ENCODE data around the gene FANCC.

FANCC gene

GRCh38 chr9:95325221-95325620 lies 7.7 kb upstream of the FANCC start:
- H3K4me3 Mint-ChIP-seq = no peak overlapping the region
- H3K36me3 Mint-ChIP-seq (ENCODE audit: low read depth) = peaks cover 11% of the 10 kb centered on the region
- H3K27me3 Mint-ChIP-seq (ENCODE audit: low read depth) = no peaks in the 10 kb centered on the region
- H3K9me3 Mint-ChIP-seq = peaks cover 20% of the 10 kb centered on the region
- TF ChIP-seq CTCF (IDR thresholded peaks at IDR 0.05; ENCODE audit: unreplicated experiment in 3 of 3) = no peak
- H3K4me1 Mint-ChIP-seq = no peaks in the 10 kb centered on the region
- no peak overlapping the region for H3K27ac Mint-ChIP-seq

DNA sequence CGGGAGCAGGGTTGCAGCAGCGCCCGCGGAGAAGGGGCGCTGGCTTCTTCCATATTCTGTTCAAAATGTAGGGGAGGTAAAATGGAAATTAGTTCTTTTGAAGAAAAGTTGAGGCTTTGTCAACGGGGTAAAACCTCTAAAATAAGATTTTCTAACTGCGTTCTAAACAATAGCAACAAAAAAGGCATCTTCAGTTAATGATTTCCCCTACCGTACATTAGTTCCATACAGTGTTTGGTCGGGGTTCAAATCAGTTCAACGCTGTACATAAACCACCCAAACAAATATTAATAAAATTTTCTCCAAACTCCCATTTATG lies 343 bp upstream of the FANCC start:
- no peaks in the 10 kb centered on the region for H3K27me3 Mint-ChIP-seq (ENCODE audit: low read depth)
- H3K4me1 Mint-ChIP-seq = peaks cover 27% of the 10 kb centered on the region
- peak overlapping the region; percentile 90 to 96 (median 93) for H3K4me3 Mint-ChIP-seq
- H3K9me3 Mint-ChIP-seq = peaks cover 3% of the 10 kb centered on the region
- H3K36me3 Mint-ChIP-seq (ENCODE audit: low read depth) = no peaks in the 10 kb centered on the region
- no peak for TF ChIP-seq CTCF (IDR thresholded peaks at IDR 0.05; ENCODE audit: unreplicated experiment in 3 of 3)
- peak overlapping the region; percentile 86 to 99 (median 97) for H3K27ac Mint-ChIP-seq

DNA sequence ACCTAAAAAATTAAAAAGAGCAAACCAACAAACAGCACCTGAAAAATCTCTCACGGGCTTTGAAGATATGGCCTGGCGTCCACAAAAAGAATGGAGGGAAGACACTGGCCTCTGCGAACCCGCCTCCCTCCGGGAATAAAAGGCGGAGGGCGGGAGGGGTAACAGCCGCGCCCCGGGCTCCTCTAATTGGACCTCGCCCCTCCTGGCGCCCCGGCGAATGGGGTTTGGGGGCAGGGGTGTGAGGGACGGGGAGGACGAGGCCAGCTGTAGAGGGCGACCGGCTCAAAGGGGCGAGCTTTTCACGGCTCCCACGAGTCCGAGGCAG lies 753 bp downstream of the FANCC start:
- Mint-ChIP-seq H3K9me3 (no peaks in the 10 kb centered on the region), H3K4me1 (peaks cover 33% of the 10 kb centered on the region), H3K4me3 (peak overlapping the region; percentile 90 to 96 (median 93)), H3K27ac (peak overlapping the region; percentile 86 to 99 (median 97)), H3K36me3 (ENCODE audit: low read depth) (no peaks in the 10 kb centered on the region), H3K27me3 (ENCODE audit: low read depth) (no peaks in the 10 kb centered on the region)
- peak in 1 of 3 experiments; percentile 2 for TF ChIP-seq CTCF (IDR thresholded peaks at IDR 0.05; ENCODE audit: unreplicated experiment in 3 of 3)

- TF ChIP-seq CTCF (IDR thresholded peaks at IDR 0.05; ENCODE audit: unreplicated experiment in 3 of 3) = no peak
- no peaks in the 10 kb centered on the region for H3K9me3 Mint-ChIP-seq
- H3K27me3 Mint-ChIP-seq (ENCODE audit: low read depth) = no peaks in the 10 kb centered on the region
- H3K27ac Mint-ChIP-seq = peak overlapping the region; percentile 86 to 99 (median 97)
- no peaks in the 10 kb centered on the region for H3K36me3 Mint-ChIP-seq (ENCODE audit: low read depth)
- H3K4me3 Mint-ChIP-seq = peak overlapping the region; percentile 90 to 96 (median 93)
- peaks cover 33% of the 10 kb centered on the region for H3K4me1 Mint-ChIP-seq
Measured at GRCh38 chr9:95316274-95316673, 1.2 kb downstream of the FANCC start.

DNA sequence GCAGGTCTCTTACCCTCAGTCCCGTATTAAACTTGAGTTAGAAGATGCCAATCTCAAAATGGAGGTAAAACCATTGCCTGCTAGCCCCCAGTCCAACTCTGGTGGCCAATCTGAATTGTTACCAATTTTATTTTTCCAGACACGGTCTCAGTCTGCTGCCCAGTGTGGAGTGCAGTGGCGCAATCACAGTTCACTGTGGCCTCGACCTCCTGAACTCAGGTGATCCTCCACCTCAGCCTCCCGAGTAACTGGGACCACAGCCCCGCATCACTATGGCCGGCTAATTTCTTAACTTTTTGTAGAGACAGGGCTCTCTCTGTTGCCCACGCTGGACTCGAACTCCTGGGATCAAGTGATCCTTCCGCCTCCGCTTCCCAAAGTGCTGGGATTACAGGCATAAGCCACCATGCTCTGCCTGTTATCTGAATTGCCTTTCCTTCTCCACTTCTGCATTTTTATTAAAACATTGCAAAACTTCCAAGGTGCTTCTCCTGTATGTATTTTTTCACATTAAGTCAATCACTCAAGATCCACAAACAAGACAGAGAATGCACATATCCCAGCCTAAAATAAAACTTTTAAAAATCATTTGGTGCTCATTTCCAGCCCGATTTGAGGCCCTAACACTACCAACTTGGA lies 2.3 kb downstream of the FANCC start:
- Mint-ChIP-seq H3K36me3 (ENCODE audit: low read depth) (no peaks in the 10 kb centered on the region), H3K27me3 (ENCODE audit: low read depth) (no peaks in the 10 kb centered on the region)
- no peak for TF ChIP-seq CTCF (IDR thresholded peaks at IDR 0.05; ENCODE audit: unreplicated experiment in 3 of 3)

GRCh38 chr9:95313010-95313498 lies 4.5 kb downstream of the FANCC start:
- Mint-ChIP-seq H3K4me3 (peak overlapping the region; percentile 83 to 87 (median 86)), H3K9me3 (no peaks in the 10 kb centered on the region), H3K27ac (peak overlapping the region in 2 of 3 experiments; percentile 31 to 46), H3K27me3 (ENCODE audit: low read depth) (no peaks in the 10 kb centered on the region), H3K4me1 (peaks cover 33% of the 10 kb centered on the region), H3K36me3 (ENCODE audit: low read depth) (no peaks in the 10 kb centered on the region)
- TF ChIP-seq CTCF (IDR thresholded peaks at IDR 0.05; ENCODE audit: unreplicated experiment in 3 of 3) = no peak

More for the DNA sequence above, 2.3 kb downstream of the FANCC start:
- peaks cover 33% of the 10 kb centered on the region for H3K4me1 Mint-ChIP-seq
- peak overlapping the region; percentile 90 to 96 (median 93) for H3K4me3 Mint-ChIP-seq
- H3K9me3 Mint-ChIP-seq = no peaks in the 10 kb centered on the region
- H3K27ac Mint-ChIP-seq = peak overlapping the region; percentile 15 to 86 (median 54)

All from nephron (organoid).